Fibroblast of the aortic adventitia (primary cell): ENCODE results near the gene GAB2. TPM values are rescaled to one million over a fixed set of nuclear protein-coding genes. Genes with fewer than 3 reads are reported as not detected.
"Not testable (repeated sequence)": the region's sequence is repeated elsewhere in the genome, so short reads cannot be mapped to it uniquely, and the experiment has no call there.

ENCODE experiments used
- DNase-seq: peaks from one replicate; pipeline ENCODE4 v3.0.0-alpha.2; 2010; ENCODE audit warnings: low read depth
- H3K4me3 ChIP-seq: 2 replicates; pipeline ENCODE4 v1.5.1; 2011; ENCODE audit warnings: low read depth, mild to moderate bottlenecking, control low read depth, low read length, moderate library complexity
- total RNA-seq: library from RNA; depleted of rRNA; stranded (reverse); fragments of >200 nt; gene quantifications from 2 replicates; pipeline ENCODE4 v1.2.3, GENCODE V29; 2012; ENCODE audit warnings: low replicate concordance
- TF ChIP-seq, protein P1 (sequence below): IDR thresholded peaks from 2 replicates; pipeline ENCODE4 v1.5.1; 2011; ENCODE audit warnings: mild to moderate bottlenecking, low read length, control low read depth, inconsistent platforms; ENCODE audit not compliant: insufficient read depth

GAB2 gene
- total RNA-seq, 1 donor, result 16.4 TPM

DNA sequence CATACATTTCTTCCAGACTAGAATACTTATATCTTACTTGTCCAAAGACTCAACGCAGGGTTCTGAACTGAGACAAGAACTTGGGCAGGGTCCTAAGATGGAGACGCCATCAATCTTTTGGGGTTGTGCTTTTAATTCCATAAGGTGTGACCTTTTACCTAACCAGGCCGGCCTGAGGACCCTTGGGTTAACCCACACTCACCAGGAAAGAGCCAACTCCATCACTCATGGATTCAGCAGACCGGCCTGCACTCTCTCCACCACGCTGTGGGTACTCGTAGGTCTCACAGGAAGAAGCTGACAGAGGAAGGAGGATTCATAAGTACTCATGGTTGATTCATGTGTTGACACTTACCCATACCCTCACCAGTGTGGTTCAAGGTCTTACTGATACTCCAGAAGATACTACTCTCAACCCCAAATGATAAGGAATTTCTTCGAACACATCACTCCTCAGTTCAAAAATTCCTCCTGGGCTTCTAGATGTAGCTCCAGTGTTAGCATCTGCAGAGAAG, 192.7 kb downstream of the GAB2 start:
- H3K4me3 ChIP-seq, result no peak overlapping the region
- DNase-seq, result no peak
- TF ChIP-seq, protein P1, sequence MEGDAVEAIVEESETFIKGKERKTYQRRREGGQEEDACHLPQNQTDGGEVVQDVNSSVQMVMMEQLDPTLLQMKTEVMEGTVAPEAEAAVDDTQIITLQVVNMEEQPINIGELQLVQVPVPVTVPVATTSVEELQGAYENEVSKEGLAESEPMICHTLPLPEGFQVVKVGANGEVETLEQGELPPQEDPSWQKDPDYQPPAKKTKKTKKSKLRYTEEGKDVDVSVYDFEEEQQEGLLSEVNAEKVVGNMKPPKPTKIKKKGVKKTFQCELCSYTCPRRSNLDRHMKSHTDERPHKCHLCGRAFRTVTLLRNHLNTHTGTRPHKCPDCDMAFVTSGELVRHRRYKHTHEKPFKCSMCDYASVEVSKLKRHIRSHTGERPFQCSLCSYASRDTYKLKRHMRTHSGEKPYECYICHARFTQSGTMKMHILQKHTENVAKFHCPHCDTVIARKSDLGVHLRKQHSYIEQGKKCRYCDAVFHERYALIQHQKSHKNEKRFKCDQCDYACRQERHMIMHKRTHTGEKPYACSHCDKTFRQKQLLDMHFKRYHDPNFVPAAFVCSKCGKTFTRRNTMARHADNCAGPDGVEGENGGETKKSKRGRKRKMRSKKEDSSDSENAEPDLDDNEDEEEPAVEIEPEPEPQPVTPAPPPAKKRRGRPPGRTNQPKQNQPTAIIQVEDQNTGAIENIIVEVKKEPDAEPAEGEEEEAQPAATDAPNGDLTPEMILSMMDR, result no peak

DNA sequence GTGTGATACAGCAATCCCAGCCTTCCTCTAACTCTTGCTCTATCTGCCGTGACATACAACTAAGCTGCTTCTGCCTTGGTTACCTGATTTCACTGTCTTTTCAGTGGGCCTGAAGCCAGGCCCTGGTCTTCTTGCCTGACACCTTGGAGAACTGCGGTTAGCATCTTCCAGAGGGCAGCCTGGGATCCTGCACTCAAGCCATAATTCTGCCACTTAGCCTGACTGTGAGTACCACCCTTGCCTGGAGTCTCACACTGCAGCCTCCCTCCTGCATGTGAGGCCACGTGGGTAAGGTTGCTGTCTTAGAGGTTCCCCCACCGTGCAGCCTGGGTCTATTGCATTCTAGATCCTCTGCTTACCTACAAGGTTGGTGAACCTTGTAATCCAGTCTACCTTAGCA, 193.1 kb downstream of the GAB2 start:
- TF ChIP-seq, protein P1, result no peak
- DNase-seq, result no peak

DNA sequence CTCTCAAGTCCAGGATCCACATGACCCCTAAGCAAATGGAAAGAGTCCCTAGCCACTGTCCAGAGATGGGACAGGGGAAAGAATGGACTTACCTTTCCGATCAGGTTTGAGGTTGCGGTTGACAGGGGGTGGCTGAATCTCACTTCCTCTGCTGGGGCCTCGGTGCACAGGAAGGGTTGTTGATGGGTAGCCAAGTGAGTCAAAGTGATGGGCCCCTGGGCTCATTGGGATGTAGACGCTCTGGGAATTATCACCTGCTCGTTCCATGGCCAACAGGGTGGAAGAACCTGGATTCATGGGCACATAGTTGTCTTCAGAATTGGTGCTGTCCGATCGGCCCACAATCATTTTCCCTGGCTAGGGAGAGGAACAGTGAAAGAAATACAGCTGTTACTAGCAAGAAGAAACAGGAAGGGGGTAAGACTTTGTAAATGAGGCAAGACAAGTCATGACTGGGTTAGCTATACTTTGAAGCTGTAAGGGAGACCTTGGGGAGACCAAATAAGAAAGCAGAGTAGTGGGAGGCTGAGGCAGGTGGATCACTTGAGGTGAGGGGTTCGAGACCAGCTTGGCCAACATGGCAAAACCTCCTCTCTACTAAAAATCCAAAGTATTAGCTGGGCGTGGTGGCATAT, 194.2 kb downstream of the GAB2 start:
- H3K4me3 ChIP-seq, result no peak overlapping the region
- TF ChIP-seq, protein P1, result no peak
- no peak for DNase-seq

More for the DNA sequence above, 193.1 kb downstream of the GAB2 start:
- no peak overlapping the region for H3K4me3 ChIP-seq

DNA sequence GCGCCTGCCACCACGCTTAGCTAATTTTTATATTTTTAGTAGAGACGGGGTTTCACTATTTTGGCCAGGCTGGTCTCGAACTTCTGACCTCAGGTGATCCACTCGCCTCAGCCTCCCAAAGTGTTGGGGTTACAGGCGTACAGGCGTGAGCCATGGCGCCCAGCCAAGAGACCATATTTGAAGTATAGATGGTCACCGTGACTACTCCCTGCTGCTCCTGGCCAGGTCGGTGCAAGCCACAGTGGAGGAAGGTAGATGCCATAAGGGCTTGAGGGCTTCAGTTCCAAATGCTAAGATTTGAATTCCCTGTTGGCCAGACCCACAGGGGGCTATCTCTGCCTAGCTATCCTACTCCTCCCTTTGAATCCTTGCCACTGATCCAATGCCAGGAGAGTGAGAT, 194.9 kb downstream of the GAB2 start:
- DNase-seq, H3K4me3 ChIP-seq: not testable (repeated sequence)

DNA sequence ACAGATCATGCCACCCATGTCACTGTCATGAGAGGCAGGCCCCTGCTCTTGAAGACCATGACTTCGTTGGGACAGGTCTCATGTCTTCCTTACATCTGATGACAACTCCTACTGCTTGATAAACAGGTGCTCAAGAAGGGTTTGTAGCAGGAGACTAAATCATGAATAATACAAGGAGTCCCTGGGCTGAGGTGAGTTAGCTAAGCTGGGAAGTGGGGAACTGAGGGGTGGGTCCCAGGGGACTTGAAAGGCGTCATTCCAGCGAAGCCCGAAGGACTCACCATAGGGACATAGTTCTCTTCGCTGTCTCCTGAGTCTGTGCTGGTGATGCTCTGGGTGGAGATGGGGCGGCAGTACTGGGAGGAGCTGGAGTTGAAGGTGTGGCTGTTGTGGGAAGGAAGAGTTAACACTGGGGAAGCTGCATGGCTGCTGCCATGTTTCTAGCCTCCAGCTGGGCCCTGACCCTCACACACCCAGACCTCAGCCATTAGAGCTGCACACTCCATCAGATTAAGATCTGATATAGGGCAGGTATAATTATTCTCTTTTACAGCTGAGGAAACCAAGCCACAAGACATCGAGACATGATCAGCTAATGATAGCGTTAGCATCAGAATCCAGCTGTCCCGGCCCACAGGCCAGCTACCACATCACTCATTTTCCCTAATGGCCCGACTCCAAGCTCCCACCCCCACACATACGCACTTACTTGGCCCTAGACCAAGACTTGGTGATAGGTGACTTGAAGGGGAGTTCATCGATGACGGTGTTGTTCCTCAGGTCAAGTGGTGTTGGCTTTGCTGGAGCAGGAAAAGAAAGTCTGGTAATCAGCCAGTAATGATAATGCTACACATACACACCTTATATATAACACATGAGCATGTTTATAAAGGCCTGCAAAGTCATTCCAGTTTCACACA, 196.0 kb downstream of the GAB2 start:
- DNase-seq, result no peak
- TF ChIP-seq, protein P1, result no peak
- H3K4me3 ChIP-seq, result no peak overlapping the region

DNA sequence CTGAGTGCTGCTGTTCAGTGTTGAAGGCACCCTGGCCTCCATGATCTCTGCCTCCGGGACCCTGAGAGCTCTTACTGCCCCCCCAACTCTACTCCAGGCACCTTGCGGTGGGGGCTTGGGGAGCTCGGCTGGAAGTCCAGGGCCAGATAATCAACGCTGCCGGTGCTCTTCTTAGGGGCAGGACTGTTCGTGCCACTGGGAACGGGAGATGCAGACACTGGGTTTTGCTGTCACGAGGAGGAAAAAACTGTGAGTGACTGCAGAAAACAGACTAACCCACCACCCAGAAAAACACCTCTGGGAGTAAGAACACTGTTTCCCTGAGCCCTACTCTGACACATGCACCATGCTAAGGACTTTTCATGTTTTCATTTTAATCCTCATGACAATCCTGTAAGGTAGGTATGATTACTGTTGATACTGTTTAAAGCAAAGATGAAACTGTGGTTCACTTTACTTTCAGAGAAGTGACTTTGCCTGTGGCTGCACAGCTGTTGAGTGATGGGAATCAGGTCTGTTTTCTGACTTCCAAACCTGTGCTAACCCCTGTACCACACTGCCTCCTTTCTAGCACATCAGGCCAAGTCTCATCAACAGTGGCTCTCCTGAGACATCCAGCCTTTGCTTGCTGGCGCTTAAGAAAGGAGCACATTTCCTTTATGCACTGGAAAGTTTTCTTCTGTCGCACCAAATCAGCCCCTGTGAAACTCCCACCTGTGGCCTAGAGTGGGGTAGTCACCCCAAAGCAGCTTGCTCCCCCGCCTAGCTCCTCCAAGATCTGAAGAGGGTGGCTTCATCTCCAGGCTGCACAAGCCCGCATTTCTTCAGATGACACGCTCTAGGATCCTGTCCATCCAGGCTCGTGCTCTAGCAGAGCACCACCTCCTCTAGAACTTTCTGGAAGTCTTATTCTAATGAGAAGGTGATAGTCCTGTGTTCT, 197.1 kb downstream of the GAB2 start:
- DNase-seq, result no peak
- no peak overlapping the region for H3K4me3 ChIP-seq
- TF ChIP-seq, protein P1, result no peak
